ENCODE results near the gene GARRE1. TPM values are rescaled to one million over a fixed set of nuclear protein-coding genes. Genes with fewer than 3 reads are reported as not detected.

GARRE1 gene
- total and polyA plus RNA-seq, 2 of the 13 experiments (the other 11 are each of a cell fraction or from before 2014, with no cell fraction given): 8.0 to 11.7 TPM

DNA sequence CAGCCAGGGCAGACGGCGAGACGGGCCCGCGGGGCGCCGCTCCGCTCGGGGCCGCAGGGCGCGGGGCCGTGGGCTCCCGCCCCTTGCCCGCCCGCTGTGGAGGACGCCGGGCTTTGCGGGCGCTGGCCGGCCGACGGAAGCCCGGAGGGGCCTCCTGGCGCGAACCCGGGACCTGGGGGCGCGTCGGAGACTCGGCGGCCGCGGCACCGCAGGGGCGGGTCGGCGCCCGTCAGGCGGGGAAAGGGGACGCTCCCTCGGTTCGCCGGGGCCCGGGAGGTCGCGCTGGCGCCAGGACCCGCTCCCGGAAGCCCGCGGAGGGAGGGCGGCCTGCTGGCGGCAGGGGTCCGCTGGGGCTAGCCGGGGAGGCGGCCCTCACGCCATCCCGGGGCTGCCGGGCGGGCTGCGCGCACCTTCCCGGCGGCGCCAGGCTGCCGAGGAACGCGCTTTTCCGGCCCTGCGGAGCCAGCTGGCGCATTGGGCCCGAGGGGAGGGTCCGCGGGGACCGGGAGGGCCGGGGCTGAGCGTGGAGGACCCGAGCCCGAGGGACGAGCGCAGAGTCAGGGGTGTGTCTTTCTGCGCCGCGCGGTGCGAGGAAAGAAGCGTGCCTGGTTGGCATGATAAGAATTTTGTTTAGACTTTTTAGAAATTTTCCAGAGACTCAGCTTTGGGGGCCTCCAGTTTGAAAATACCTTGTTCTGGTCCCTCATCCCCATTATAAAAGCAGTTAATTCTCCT lies 511 bp downstream of the GARRE1 start (continued):
- TF ChIP-seq GABPA (IDR thresholded peaks at IDR 0.05; ENCODE audit: low read depth, low read length) (0 out of 2 replicates have a peak, but pooled peaks have one; percentile 1), GABPA (CRISPR knock-in tag; IDR thresholded peaks at IDR 0.05; ENCODE audit: low read depth) (no peak), KAT7 (CRISPR knock-in tag; IDR thresholded peaks at IDR 0.05; ENCODE audit: borderline replicate concordance) (no peak), FOXA1 (IDR thresholded peaks at IDR 0.05) (no peak), FOXA1 (CRISPR knock-in tag; IDR thresholded peaks at IDR 0.05) (no peak), ZBTB7A (CRISPR knock-in tag; IDR thresholded peaks at IDR 0.05) (0 out of 2 replicates have a peak, but pooled peaks have one; percentile 27), GLI4 (CRISPR knock-in tag; IDR thresholded peaks at IDR 0.05; ENCODE audit: borderline replicate concordance) (no peak), STAT5B (CRISPR knock-in tag; IDR thresholded peaks at IDR 0.05) (no peak), ERF (CRISPR knock-in tag; IDR thresholded peaks at IDR 0.05) (0 out of 2 replicates have a peak, but pooled peaks have one; percentile 51), MXI1 (IDR thresholded peaks at IDR 0.05; ENCODE audit: borderline replicate concordance, low read depth, low read length) (peak; percentile 28; the same call in 1 of the 3 replicates), SP4 (CRISPR knock-in tag; IDR thresholded peaks at IDR 0.05) (peak; percentile 63; the same call in 1 of the 2 replicates), PHF8 (CRISPR knock-in tag; IDR thresholded peaks at IDR 0.05) (peak; percentile 4; the same call in 1 of the 2 replicates), XBP1 (CRISPR knock-in tag; IDR thresholded peaks at IDR 0.05) (no peak), ZNF724P (CRISPR knock-in tag; IDR thresholded peaks at IDR 0.05; ENCODE audit: borderline replicate concordance) (0 out of 2 replicates have a peak, but pooled peaks have one; percentile 19)
- TF ChIP-seq, protein P1, sequence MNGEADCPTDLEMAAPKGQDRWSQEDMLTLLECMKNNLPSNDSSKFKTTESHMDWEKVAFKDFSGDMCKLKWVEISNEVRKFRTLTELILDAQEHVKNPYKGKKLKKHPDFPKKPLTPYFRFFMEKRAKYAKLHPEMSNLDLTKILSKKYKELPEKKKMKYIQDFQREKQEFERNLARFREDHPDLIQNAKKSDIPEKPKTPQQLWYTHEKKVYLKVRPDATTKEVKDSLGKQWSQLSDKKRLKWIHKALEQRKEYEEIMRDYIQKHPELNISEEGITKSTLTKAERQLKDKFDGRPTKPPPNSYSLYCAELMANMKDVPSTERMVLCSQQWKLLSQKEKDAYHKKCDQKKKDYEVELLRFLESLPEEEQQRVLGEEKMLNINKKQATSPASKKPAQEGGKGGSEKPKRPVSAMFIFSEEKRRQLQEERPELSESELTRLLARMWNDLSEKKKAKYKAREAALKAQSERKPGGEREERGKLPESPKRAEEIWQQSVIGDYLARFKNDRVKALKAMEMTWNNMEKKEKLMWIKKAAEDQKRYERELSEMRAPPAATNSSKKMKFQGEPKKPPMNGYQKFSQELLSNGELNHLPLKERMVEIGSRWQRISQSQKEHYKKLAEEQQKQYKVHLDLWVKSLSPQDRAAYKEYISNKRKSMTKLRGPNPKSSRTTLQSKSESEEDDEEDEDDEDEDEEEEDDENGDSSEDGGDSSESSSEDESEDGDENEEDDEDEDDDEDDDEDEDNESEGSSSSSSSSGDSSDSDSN (CRISPR knock-in tag; IDR thresholded peaks at IDR 0.05): peak; percentile 82; the same call in 1 of the 2 replicates
- TF ChIP-seq, protein P2, sequence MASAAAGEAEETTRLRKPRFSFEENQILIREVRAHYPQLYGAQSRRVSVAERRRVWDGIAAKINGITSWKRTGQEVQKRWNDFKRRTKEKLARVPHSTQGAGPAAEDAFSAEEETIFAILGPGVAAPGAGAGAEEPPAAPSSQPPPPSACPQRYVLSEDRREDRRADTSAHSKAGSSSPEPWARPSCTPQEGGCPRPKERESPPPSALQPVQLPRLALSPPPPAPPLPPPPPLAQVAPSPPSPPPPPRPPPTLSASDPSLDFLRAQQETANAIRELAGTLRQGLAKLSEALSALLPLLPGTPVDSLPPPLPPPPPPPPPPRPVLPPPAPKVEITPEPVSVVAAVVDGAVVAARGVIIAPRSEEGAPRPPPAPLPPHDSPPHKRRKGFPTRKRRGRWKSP (CRISPR knock-in tag; IDR thresholded peaks at IDR 0.05): peak; percentile 51; the same call in 1 of the 2 replicates
- TF ChIP-seq, protein P3, sequence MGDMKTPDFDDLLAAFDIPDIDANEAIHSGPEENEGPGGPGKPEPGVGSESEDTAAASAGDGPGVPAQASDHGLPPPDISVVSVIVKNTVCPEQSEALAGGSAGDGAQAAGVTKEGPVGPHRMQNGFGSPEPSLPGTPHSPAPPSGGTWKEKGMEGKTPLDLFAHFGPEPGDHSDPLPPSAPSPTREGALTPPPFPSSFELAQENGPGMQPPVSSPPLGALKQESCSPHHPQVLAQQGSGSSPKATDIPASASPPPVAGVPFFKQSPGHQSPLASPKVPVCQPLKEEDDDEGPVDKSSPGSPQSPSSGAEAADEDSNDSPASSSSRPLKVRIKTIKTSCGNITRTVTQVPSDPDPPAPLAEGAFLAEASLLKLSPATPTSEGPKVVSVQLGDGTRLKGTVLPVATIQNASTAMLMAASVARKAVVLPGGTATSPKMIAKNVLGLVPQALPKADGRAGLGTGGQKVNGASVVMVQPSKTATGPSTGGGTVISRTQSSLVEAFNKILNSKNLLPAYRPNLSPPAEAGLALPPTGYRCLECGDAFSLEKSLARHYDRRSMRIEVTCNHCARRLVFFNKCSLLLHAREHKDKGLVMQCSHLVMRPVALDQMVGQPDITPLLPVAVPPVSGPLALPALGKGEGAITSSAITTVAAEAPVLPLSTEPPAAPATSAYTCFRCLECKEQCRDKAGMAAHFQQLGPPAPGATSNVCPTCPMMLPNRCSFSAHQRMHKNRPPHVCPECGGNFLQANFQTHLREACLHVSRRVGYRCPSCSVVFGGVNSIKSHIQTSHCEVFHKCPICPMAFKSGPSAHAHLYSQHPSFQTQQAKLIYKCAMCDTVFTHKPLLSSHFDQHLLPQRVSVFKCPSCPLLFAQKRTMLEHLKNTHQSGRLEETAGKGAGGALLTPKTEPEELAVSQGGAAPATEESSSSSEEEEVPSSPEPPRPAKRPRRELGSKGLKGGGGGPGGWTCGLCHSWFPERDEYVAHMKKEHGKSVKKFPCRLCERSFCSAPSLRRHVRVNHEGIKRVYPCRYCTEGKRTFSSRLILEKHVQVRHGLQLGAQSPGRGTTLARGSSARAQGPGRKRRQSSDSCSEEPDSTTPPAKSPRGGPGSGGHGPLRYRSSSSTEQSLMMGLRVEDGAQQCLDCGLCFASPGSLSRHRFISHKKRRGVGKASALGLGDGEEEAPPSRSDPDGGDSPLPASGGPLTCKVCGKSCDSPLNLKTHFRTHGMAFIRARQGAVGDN (CRISPR knock-in tag; IDR thresholded peaks at IDR 0.05): peak; percentile 55; the same call in 1 of the 2 replicates
- TF ChIP-seq, protein P4, sequence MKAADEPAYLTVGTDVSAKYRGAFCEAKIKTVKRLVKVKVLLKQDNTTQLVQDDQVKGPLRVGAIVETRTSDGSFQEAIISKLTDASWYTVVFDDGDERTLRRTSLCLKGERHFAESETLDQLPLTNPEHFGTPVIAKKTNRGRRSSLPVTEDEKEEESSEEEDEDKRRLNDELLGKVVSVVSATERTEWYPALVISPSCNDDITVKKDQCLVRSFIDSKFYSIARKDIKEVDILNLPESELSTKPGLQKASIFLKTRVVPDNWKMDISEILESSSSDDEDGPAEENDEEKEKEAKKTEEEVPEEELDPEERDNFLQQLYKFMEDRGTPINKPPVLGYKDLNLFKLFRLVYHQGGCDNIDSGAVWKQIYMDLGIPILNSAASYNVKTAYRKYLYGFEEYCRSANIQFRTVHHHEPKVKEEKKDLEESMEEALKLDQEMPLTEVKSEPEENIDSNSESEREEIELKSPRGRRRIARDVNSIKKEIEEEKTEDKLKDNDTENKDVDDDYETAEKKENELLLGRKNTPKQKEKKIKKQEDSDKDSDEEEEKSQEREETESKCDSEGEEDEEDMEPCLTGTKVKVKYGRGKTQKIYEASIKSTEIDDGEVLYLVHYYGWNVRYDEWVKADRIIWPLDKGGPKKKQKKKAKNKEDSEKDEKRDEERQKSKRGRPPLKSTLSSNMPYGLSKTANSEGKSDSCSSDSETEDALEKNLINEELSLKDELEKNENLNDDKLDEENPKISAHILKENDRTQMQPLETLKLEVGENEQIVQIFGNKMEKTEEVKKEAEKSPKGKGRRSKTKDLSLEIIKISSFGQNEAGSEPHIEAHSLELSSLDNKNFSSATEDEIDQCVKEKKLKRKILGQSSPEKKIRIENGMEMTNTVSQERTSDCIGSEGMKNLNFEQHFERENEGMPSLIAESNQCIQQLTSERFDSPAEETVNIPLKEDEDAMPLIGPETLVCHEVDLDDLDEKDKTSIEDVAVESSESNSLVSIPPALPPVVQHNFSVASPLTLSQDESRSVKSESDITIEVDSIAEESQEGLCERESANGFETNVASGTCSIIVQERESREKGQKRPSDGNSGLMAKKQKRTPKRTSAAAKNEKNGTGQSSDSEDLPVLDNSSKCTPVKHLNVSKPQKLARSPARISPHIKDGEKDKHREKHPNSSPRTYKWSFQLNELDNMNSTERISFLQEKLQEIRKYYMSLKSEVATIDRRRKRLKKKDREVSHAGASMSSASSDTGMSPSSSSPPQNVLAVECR (CRISPR knock-in tag; IDR thresholded peaks at IDR 0.05; ENCODE audit: borderline replicate concordance): peak; percentile 38; the same call in 1 of the 2 replicates
